KMS-11 (cell line): Measurements from ENCODE around the gene AMHR2.
"Not testable (repeated sequence)": the region's sequence is repeated elsewhere in the genome, so short reads cannot be mapped to it uniquely, and the experiment has no call there.

Experiments used
- H2AFZ ChIP-seq: fragments of 200-600 bp; sonication (generic); 2 replicates; pipeline ENCODE4 v1.6.1; 2016; ENCODE audit warnings: antibody characterized with exemption, mixed run types, low read depth
- H3K27ac ChIP-seq: fragments of 200-600 bp; sonication (generic); 2 replicates; pipeline ENCODE4 v1.6.1; 2016; ENCODE audit warnings: mild to moderate bottlenecking, mixed run types
- H3K27me3 ChIP-seq: fragments of 200-600 bp; sonication (generic); 2 replicates; pipeline ENCODE4 v1.6.1; 2017; ENCODE audit warnings: mild to moderate bottlenecking, low read depth, mixed run types, moderate library complexity; ENCODE audit not compliant: insufficient read depth
- H3K36me3 ChIP-seq: fragments of 200-600 bp; sonication (generic); 2 replicates; pipeline ENCODE4 v1.6.1; 2017; ENCODE audit warnings: mild to moderate bottlenecking, mixed run types; ENCODE audit not compliant: insufficient read depth
- H3K4me1 ChIP-seq: fragments of 200-600 bp; sonication (generic); 2 replicates; pipeline ENCODE4 v1.6.1; 2016; ENCODE audit warnings: mild to moderate bottlenecking, low read depth, mixed run types; ENCODE audit not compliant: poor library complexity, severe bottlenecking
- H3K4me2 ChIP-seq: fragments of 200-600 bp; sonication (generic); 2 replicates; pipeline ENCODE4 v1.7.0; 2016; ENCODE audit warnings: mild to moderate bottlenecking, mixed run types
- H3K4me3 ChIP-seq: fragments of 200-600 bp; sonication (generic); IDR thresholded peaks from 2 replicates; pipeline ENCODE4 v1.6.1; 2017; ENCODE audit warnings: low read depth, low read length, mixed read lengths; ENCODE audit not compliant: insufficient read depth
- H3K79me2 ChIP-seq: fragments of 200-600 bp; sonication (generic); 2 replicates; pipeline ENCODE4 v1.6.1; 2016; ENCODE audit warnings: low read depth, mixed run types; ENCODE audit not compliant: insufficient read depth
- H3K9ac ChIP-seq: fragments of 200-600 bp; sonication (generic); 2 replicates; pipeline ENCODE4 v1.6.1; 2016; ENCODE audit warnings: mild to moderate bottlenecking, mixed run types
- H4K20me1 ChIP-seq: fragments of 200-600 bp; sonication (generic); 2 replicates; pipeline ENCODE4 v1.6.1; 2016; ENCODE audit warnings: mild to moderate bottlenecking, mixed run types; ENCODE audit not compliant: insufficient read depth
- CTCF ChIP-seq: fragments of 200-600 bp; sonication (generic); conservative IDR thresholded peaks from 2 replicates; pipeline ENCODE4 v1.6.1; 2017; ENCODE audit warnings: low read depth, mild to moderate bottlenecking, antibody characterized with exemption, low read length, moderate library complexity, mixed read lengths

Gene AMHR2

GRCh38 chr12:53381731-53382630 lies 41.7 kb upstream of the AMHR2 start:
- H3K79me2 ChIP-seq, result peaks cover 63% of the 10 kb centered on the region
- no peaks in the 10 kb centered on the region; the same call in 1 of the 2 replicates for H3K36me3 ChIP-seq
- H4K20me1 ChIP-seq, result no peaks in the 10 kb centered on the region
- H3K9ac ChIP-seq, result peak overlapping the region; percentile 36; the same call in 1 of the 2 replicates
- H3K27ac ChIP-seq, result peak overlapping the region; percentile 21; the same call in 1 of the 2 replicates
- peak overlapping the region; percentile 68 for H3K4me3 ChIP-seq
- H3K4me1 ChIP-seq, result peaks cover 71% of the 10 kb centered on the region
- peak; percentile 96 for TF ChIP-seq CTCF
- H2AFZ ChIP-seq, result no peak overlapping the region
- no peaks in the 10 kb centered on the region for H3K27me3 ChIP-seq
- peak overlapping the region; percentile 79 for H3K4me2 ChIP-seq

- H3K4me1 ChIP-seq, result peaks cover 83% of the 10 kb centered on the region
- peak overlapping the region; percentile 2; the same call in 1 of the 2 replicates for H3K4me2 ChIP-seq
- H3K9ac ChIP-seq, result no peak overlapping the region
- TF ChIP-seq CTCF, result no peak
- H4K20me1 ChIP-seq, result no peaks in the 10 kb centered on the region
- H3K79me2 ChIP-seq, result peaks cover 76% of the 10 kb centered on the region
- no peaks in the 10 kb centered on the region for H3K27me3 ChIP-seq
- H2AFZ ChIP-seq, result no peak overlapping the region
- peaks cover 4% of the 10 kb centered on the region; the same call in 1 of the 2 replicates for H3K36me3 ChIP-seq
- no peak overlapping the region; the same call in 1 of the 2 replicates for H3K27ac ChIP-seq
- H3K4me3 ChIP-seq, result no peak overlapping the region
Measured at GRCh38 chr12:53383258-53383657, 40.4 kb upstream of the AMHR2 start.

- H4K20me1 ChIP-seq, H3K9ac ChIP-seq, H3K36me3 ChIP-seq, H3K4me3 ChIP-seq, H3K4me2 ChIP-seq, H3K27ac ChIP-seq, H3K27me3 ChIP-seq, H2AFZ ChIP-seq: not testable (repeated sequence)
- peaks cover 97% of the 10 kb centered on the region for H3K4me1 ChIP-seq
- H3K79me2 ChIP-seq, result peaks cover 100% of the 10 kb centered on the region
Measured at GRCh38 chr12:53386381-53386780, 37.3 kb upstream of the AMHR2 start.

- peak overlapping the region; percentile 56; the same call in 1 of the 2 replicates for H3K27ac ChIP-seq
- H3K79me2 ChIP-seq, result peaks cover 97% of the 10 kb centered on the region
- H3K4me2 ChIP-seq, result peak overlapping the region; percentile 70
- H3K36me3 ChIP-seq, result peaks cover 4% of the 10 kb centered on the region; the same call in 1 of the 2 replicates
- peak overlapping the region; percentile 8; the same call in 1 of the 2 replicates for H3K9ac ChIP-seq
- TF ChIP-seq CTCF, result no peak
- no peaks in the 10 kb centered on the region for H3K27me3 ChIP-seq
- peaks cover 86% of the 10 kb centered on the region for H3K4me1 ChIP-seq
- H4K20me1 ChIP-seq, result no peaks in the 10 kb centered on the region
- no peak overlapping the region for H3K4me3 ChIP-seq
- H2AFZ ChIP-seq, result no peak overlapping the region
Measured at GRCh38 chr12:53388932-53389331, 34.7 kb upstream of the AMHR2 start.
